IMR-90 (cell line): ENCODE measurements around the gene NLGN1. TPM values are rescaled to one million over a fixed set of nuclear protein-coding genes. Genes with fewer than 3 reads are reported as not detected.

ENCODE experiments used
- ATAC-seq: fragments of 200-7000 bp; cut with Tn5 transposase; 2 replicates; pipeline ENCODE4 v1.9.1; 2020; ENCODE audit warnings: low read depth, mild to moderate bottlenecking, moderate library complexity
- BruUV-seq: library from RNA; stranded (reverse); fragments of 400-500 nt; replicated peaks from 2 replicates; lab custom pipeline; 2021; lab: Mats Ljungman, UMichigan
- CTCF ChIA-PET: fragments of 300-600 bp; formaldehyde crosslinking; extraction: SDS; loops from one replicate; lab custom pipeline; 2021; ENCODE audit warnings: antibody characterized with exemption; lab: Yijun Ruan, JAX
- POLR2A ChIA-PET: fragments of 300-600 bp; sonication (Branson Sonifier 250); formaldehyde crosslinking; loops from one replicate; lab custom pipeline; 2022; ENCODE audit warnings: antibody characterized with exemption; ENCODE audit not compliant: unreplicated experiment; lab: Charles Lee
- DNase-seq: peaks from one replicate; pipeline ENCODE4 v3.0.0; 2013
- H2AFZ ChIP-seq: replicated peaks from 2 replicates; pipeline ENCODE3; 2013; ENCODE audit warnings: low read length, mild to moderate bottlenecking; ENCODE audit not compliant: poor library complexity
- H2AK5ac ChIP-seq: 2 replicates; pipeline ENCODE4 v1.6.1; 2013; ENCODE audit warnings: low read depth, low read length, inconsistent platforms
- H2AK9ac ChIP-seq: replicated peaks from 2 replicates; pipeline ENCODE3; 2013; ENCODE audit warnings: mild to moderate bottlenecking, low read depth, low read length, moderate library complexity; ENCODE audit not compliant: poor library complexity
- H2BK120ac ChIP-seq: 2 replicates; pipeline ENCODE4 v1.6.1; 2013; ENCODE audit warnings: low read depth, low read length, inconsistent platforms
- H2BK15ac ChIP-seq: 3 replicates; pipeline ENCODE4 v1.6.1; 2013; ENCODE audit warnings: low read depth, low read length, inconsistent platforms
- H2BK20ac ChIP-seq: 2 replicates; pipeline ENCODE4 v1.6.1; 2013; ENCODE audit warnings: low read depth, mild to moderate bottlenecking, inconsistent platforms, low read length, moderate library complexity
- H2BK5ac ChIP-seq: 2 replicates; pipeline ENCODE4 v1.6.1; 2013; ENCODE audit warnings: mild to moderate bottlenecking, low read depth, low read length, inconsistent platforms; ENCODE audit not compliant: poor library complexity, severe bottlenecking
- H3K14ac ChIP-seq: replicated peaks from 2 replicates; pipeline ENCODE4 v1.6.1; 2013; ENCODE audit warnings: low read depth, low read length, inconsistent platforms
- H3K18ac ChIP-seq: 2 replicates; pipeline ENCODE4 v1.6.1; 2013; ENCODE audit warnings: low read depth, low read length, control low read depth
- H3K23ac ChIP-seq: 2 replicates; pipeline ENCODE4 v1.6.1; 2013; ENCODE audit warnings: low read depth, low read length, inconsistent platforms
- H3K27ac ChIP-seq: 2 replicates; pipeline ENCODE4 v1.5.1; 2013; ENCODE audit warnings: mild to moderate bottlenecking, control low read depth, low read length; ENCODE audit not compliant: insufficient read depth
- H3K27me3 ChIP-seq: 2 replicates; pipeline ENCODE4 v1.6.1; 2013; ENCODE audit warnings: low read length; ENCODE audit not compliant: control insufficient read depth, insufficient read depth
- H3K36me3 ChIP-seq: 2 replicates; pipeline ENCODE4 v1.6.1; 2013; ENCODE audit warnings: low read length, mixed read lengths; ENCODE audit not compliant: control insufficient read depth, insufficient read depth
- H3K4ac ChIP-seq: 2 replicates; pipeline ENCODE4 v1.6.1; 2013; ENCODE audit warnings: low read depth, low read length, inconsistent platforms
- H3K4me1 ChIP-seq: 2 replicates; pipeline ENCODE4 v1.6.1; 2013; ENCODE audit warnings: low read length, mixed read lengths; ENCODE audit not compliant: control insufficient read depth, insufficient read depth
- H3K4me2 ChIP-seq: 2 replicates; pipeline ENCODE4 v1.6.1; 2013; ENCODE audit warnings: low read depth, mild to moderate bottlenecking, control low read depth, low read length, moderate library complexity
- H3K4me3 ChIP-seq: 2 replicates; pipeline ENCODE4 v1.5.1; 2013; ENCODE audit warnings: low read depth, mild to moderate bottlenecking, control low read depth, low read length, moderate library complexity; ENCODE audit not compliant: insufficient read depth
- H3K56ac ChIP-seq: 2 replicates; pipeline ENCODE4 v1.6.1; 2013; ENCODE audit warnings: low read length, inconsistent platforms; ENCODE audit not compliant: insufficient read depth; ENCODE audit errors: extremely low read depth
- H3K79me1 ChIP-seq, 2 experiments: 2 replicates each; pipeline ENCODE4 v1.6.1; 2013; ENCODE audit warnings: low read length in 2 of 2, inconsistent platforms in 1 of 2, low read depth in 1 of 2
- H3K9ac ChIP-seq: 2 replicates; pipeline ENCODE4 v1.6.1; 2013; ENCODE audit warnings: low read depth, low read length, control low read depth
- H3K9me1 ChIP-seq: 2 replicates; pipeline ENCODE4 v1.6.1; 2013; ENCODE audit warnings: low read length, inconsistent platforms; ENCODE audit not compliant: insufficient read depth
- H3K9me3 ChIP-seq: 2 replicates; pipeline ENCODE4 v1.6.1; 2013; ENCODE audit warnings: low read length; ENCODE audit not compliant: control insufficient read depth, insufficient read depth
- H4K20me1 ChIP-seq: 2 replicates; pipeline ENCODE4 v1.6.1; 2013; ENCODE audit warnings: low read length, inconsistent platforms; ENCODE audit not compliant: insufficient read depth
- H4K5ac ChIP-seq: 2 replicates; pipeline ENCODE4 v1.6.1; 2013; ENCODE audit warnings: mild to moderate bottlenecking, low read depth, low read length, control low read depth
- H4K8ac ChIP-seq, 2 experiments: 2 replicates each; pipeline ENCODE4 v1.6.1; 2013; ENCODE audit warnings: low read depth in 2 of 2, low read length in 2 of 2, control low read depth in 1 of 2, inconsistent platforms in 1 of 2
- H4K91ac ChIP-seq: 2 replicates; pipeline ENCODE4 v1.6.1; 2013; ENCODE audit warnings: low read depth, low read length, inconsistent platforms; ENCODE audit not compliant: insufficient read depth
- CHD1 ChIP-seq: IDR thresholded peaks from 2 replicates; pipeline ENCODE4 v1.6.1; 2012; ENCODE audit warnings: low read depth, low read length, improper control_type of control experiment
- CTCF ChIP-seq: conservative IDR thresholded peaks from 2 replicates; pipeline ENCODE4 v1.5.1; 2012; ENCODE audit warnings: mild to moderate bottlenecking, low read depth, low read length, improper control_type of control experiment
- FOS ChIP-seq: fragments of 150-350 bp; IDR thresholded peaks from 2 replicates; pipeline ENCODE4 v1.6.1; 2016; ENCODE audit warnings: low read depth, low read length
- RFX5 ChIP-seq: IDR thresholded peaks from 2 replicates; pipeline ENCODE4 v1.8.0; 2012; ENCODE audit warnings: low read depth, mild to moderate bottlenecking, low read length, moderate library complexity
- WGBS, 2 experiments: methylation state at CpG; one replicate each; pipeline versions ENCODE4 v1.1.5 to v1.1.7; 2013; ENCODE audit warnings: missing lambda C conversion rate in 2 of 2; ENCODE audit not compliant: insufficient read length in 1 of 2; ENCODE audit errors: extremely low coverage in 2 of 2; 5-methylcytosine and 5-hydroxymethylcytosine counted together
- dilution Hi-C: fragments of 300-500 bp; cut with HindIII; formaldehyde crosslinking; loops from one replicate; pipeline ENCODE4 v1.14.3; 2018; ENCODE audit warnings: low sequenced_read_pairs; ENCODE audit not compliant: unreplicated experiment
- in situ Hi-C: fragments of 300-500 bp; cut with MboI; formaldehyde crosslinking; loops from 3 replicates; pipeline ENCODE4 v1.14.3; 2019; ENCODE audit warnings: low sequenced_read_pairs, inconsistent platforms, mixed read lengths
- intact Hi-C: fragments of 100-400 bp; cut with micrococcal nuclease; formaldehyde crosslinking; loops from 2 replicates; pipeline ENCODE4 v1.10.0; 2022
- polyA plus RNA-seq, 3 experiments: library from polyadenylated mRNA; depleted of rRNA; stranded (reverse); fragments of >200 nt; gene quantifications; 2 replicates each; pipeline ENCODE4 v1.2.3, GENCODE V29; 2012; ENCODE audit warnings: low replicate concordance in 1 of 3
- total RNA-seq: library from RNA; depleted of rRNA; stranded (reverse); fragments of >200 nt; gene quantifications from 2 replicates; pipeline ENCODE4 v1.2.3, GENCODE V29; 2012

Gene NLGN1
- total and polyA plus RNA-seq, 2 of the 4 experiments (the other 2 are of a cell fraction): 1.8 to 12.5 TPM

- H4K20me1 ChIP-seq: no peaks in the 10 kb centered on the region
- H4K5ac ChIP-seq: no peak overlapping the region
- no peak overlapping the region for H2BK15ac ChIP-seq
- POLR2A ChIA-PET: no interaction called here
- no peaks in the 10 kb centered on the region; the same call in 1 of the 2 replicates for H3K9me1 ChIP-seq
- BruUV-seq: no TSS peak
- WGBS, 2 experiments: no CpG with 5 or more reads among the region's 1 CpG
- no peak overlapping the region for H3K23ac ChIP-seq
- no peak overlapping the region for H2BK20ac ChIP-seq
- peak; percentile 24 for DNase-seq
- dilution Hi-C loops: no loop called here
- H3K4me1 ChIP-seq: no peaks in the 10 kb centered on the region
- H3K27ac ChIP-seq: no peak overlapping the region
- no peaks in the 10 kb centered on the region for H3K79me1 ChIP-seq
- no peak overlapping the region for H2BK5ac ChIP-seq
- H3K9ac ChIP-seq: no peak overlapping the region
- no peaks in the 10 kb centered on the region for H3K9me3 ChIP-seq
- H3K18ac ChIP-seq: no peak overlapping the region
- ATAC-seq: peak; percentile 81
- H2AK5ac ChIP-seq: no peak overlapping the region
- H3K36me3 ChIP-seq: no peaks in the 10 kb centered on the region
- no peaks in the 10 kb centered on the region for H3K27me3 ChIP-seq
- H3K4ac ChIP-seq: no peak overlapping the region
- no peak overlapping the region for H2BK120ac ChIP-seq
- no peak overlapping the region for H4K91ac ChIP-seq
- in situ Hi-C loops: no loop called here
- H3K14ac ChIP-seq: no peak overlapping the region
- CTCF ChIA-PET: interaction anchor here (0.6 kb wide), 1 partner anchor 691 kb away, joined by 4 read pairs; no protein-coding TSS in a partner anchor
- intact Hi-C loops: no loop called here
- no peak overlapping the region for H2AK9ac ChIP-seq
- H3K56ac ChIP-seq: no peak overlapping the region
- no peak overlapping the region for H2AFZ ChIP-seq
- no peak overlapping the region for H4K8ac ChIP-seq
- H3K4me2 ChIP-seq: no peak overlapping the region
- TF ChIP-seq RFX5 (no peak), CHD1 (no peak), FOS (peak; percentile 51), CTCF (no peak)
- H3K4me3 ChIP-seq: no peak overlapping the region
Observed at GRCh38 chr3:173403376-173403775, 5.8 kb downstream of the NLGN1 start.
